Measurements from ENCODE around the gene YOD1. TPM values are rescaled to one million over a fixed set of nuclear protein-coding genes. Genes with fewer than 3 reads are reported as not detected.
A peak's percentile ranks its signal among the peaks of the same experiment; 100 is the strongest.

Gene YOD1
- total RNA-seq, 1 donor from 2014 or later, result 10.8 TPM

GRCh38 chr1:207006083-207006482, 44.9 kb downstream of the YOD1 start:
- no peaks in the 10 kb centered on the region for H3K9me3 Mint-ChIP-seq
- ChIA-PET CTCF (interaction anchor here (0.7 to 1.3 kb wide), 4 partner anchors 12 to 81 kb away, joined by 3 read pairs; no protein-coding TSS in a partner anchor), POLR2A (no interaction called here)
- H3K4me1 Mint-ChIP-seq, result peaks cover 2% of the 10 kb centered on the region
- H3K27ac Mint-ChIP-seq, result no peak overlapping the region
- H3K27me3 Mint-ChIP-seq, result peaks cover 14% of the 10 kb centered on the region
- no peaks in the 10 kb centered on the region for H3K36me3 Mint-ChIP-seq (ENCODE audit: low read depth)
- no peak for TF ChIP-seq CTCF (IDR thresholded peaks at IDR 0.05)
- intact Hi-C loops (cut with micrococcal nuclease), result loop anchor here (5.0 kb wide), 1 partner anchor 71 kb away; no protein-coding TSS in a partner anchor
- DNase-seq, result no peak
- no peak for ATAC-seq (ENCODE audit: low read depth)
- no peak overlapping the region for H3K4me3 Mint-ChIP-seq

DNA sequence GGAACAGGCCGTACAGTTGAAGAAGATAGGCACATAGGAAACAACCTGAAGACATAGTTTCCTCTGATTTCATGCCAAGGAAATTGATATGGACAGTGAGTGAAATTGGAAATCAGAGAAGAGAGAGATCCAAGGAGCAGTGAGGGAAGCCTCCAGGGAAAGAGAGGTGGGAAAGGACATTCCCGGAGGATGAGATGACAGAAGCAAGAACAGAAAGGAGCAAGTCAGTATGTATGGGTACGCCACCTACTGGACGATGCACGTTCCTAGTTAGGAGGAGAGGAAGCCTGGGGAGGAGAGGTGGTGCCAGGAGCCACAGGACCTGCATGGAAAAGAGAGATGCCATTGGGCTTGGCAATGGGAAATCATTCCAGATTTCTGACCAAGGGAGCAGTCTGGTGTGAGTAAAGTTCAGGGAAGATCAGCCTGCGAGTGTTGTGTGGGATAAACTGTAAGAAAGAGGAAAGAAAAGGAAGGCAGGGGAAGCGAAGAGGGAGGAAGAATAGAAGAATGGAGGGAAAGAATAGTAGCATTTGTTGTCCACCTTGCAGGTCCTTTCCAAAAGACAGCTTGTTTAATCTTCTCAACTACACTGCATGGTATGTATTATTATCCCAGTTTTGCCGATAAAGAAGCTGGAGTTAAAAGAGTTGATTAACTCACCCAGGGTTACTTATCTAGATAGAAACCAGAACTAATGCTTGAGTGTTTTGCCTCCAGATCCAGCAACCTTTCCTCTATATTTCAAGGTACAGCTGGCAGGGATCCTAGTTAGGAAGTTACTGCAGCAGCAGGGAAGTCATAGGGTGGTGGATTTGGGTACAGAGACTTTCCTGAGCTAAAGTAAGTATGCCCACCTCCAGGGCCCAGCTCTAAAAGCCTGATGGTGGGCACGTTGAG, 45.8 kb downstream of the YOD1 start:
- peaks cover 2% of the 10 kb centered on the region for H3K4me1 Mint-ChIP-seq
- no peak overlapping the region for H3K27ac Mint-ChIP-seq
- ChIA-PET POLR2A (no interaction called here), CTCF (interaction anchor here (0.8 to 1.6 kb wide), 5 partner anchors 10 to 80 kb away, joined by 3 to 6 read pairs (median 3); no protein-coding TSS in a partner anchor)
- peak; percentile 47 for TF ChIP-seq CTCF (IDR thresholded peaks at IDR 0.05)
- peaks cover 14% of the 10 kb centered on the region for H3K27me3 Mint-ChIP-seq
- no peak for DNase-seq
- peak; percentile 52 for ATAC-seq (ENCODE audit: low read depth)
- no peak overlapping the region for H3K4me3 Mint-ChIP-seq
- no peaks in the 10 kb centered on the region for H3K36me3 Mint-ChIP-seq (ENCODE audit: low read depth)
- intact Hi-C loops (cut with micrococcal nuclease), result loop anchor here (5.0 kb wide), 1 partner anchor 72 kb away; no protein-coding TSS in a partner anchor
- H3K9me3 Mint-ChIP-seq, result no peaks in the 10 kb centered on the region

GRCh38 chr1:207003210-207003609, 47.8 kb downstream of the YOD1 start:
- intact Hi-C loops (cut with micrococcal nuclease), result no loop called here
- no peak for ATAC-seq (ENCODE audit: low read depth)
- CTCF ChIA-PET, result interaction anchor here (1.3 to 1.6 kb wide), 3 partner anchors 8 to 496 kb away, joined by 3 to 6 read pairs (median 5); no protein-coding TSS in a partner anchor
- no peak for TF ChIP-seq CTCF (IDR thresholded peaks at IDR 0.05)
- POLR2A ChIA-PET, result no interaction called here
- Mint-ChIP-seq H3K27ac (no peak overlapping the region), H3K9me3 (no peaks in the 10 kb centered on the region), H3K36me3 (ENCODE audit: low read depth) (no peaks in the 10 kb centered on the region), H3K27me3 (peaks cover 11% of the 10 kb centered on the region), H3K4me3 (no peak overlapping the region), H3K4me1 (peaks cover 2% of the 10 kb centered on the region)
- DNase-seq, result no peak

DNA sequence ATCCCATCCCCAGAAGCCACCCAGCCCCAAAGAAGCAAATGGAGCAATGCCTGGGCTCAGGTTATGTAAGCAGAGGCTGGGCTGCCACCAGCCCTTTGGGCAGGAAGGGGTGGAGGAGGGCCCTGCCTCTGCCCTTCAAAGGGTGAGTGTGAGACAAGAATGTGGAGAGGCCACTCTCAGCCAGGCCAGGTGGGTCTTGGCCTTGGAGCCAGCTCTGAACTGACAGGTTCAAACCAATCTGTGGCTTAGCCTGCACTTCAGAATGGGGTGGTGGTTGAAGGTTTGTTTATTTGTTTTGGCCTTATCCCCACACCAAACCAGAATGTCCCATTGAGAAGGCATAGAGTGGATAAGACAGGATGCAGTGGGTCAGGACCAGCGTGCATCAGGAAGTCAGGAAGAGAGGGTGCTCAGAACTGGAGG, 48.3 kb downstream of the YOD1 start:
- no peak for DNase-seq
- TF ChIP-seq CTCF (IDR thresholded peaks at IDR 0.05), result no peak
- intact Hi-C loops (cut with micrococcal nuclease), result no loop called here
- Mint-ChIP-seq H3K36me3 (ENCODE audit: low read depth) (no peaks in the 10 kb centered on the region), H3K4me1 (peaks cover 2% of the 10 kb centered on the region), H3K4me3 (no peak overlapping the region), H3K27me3 (peaks cover 11% of the 10 kb centered on the region), H3K27ac (no peak overlapping the region), H3K9me3 (no peaks in the 10 kb centered on the region)
- CTCF ChIA-PET, result no interaction called here
- ATAC-seq (ENCODE audit: low read depth), result no peak
- POLR2A ChIA-PET, result interaction anchor here (0.6 kb wide), 1 partner anchor 879 kb away, joined by 4 read pairs; no protein-coding TSS in a partner anchor
